Stomach smooth muscle (tissue), 2 donors: ENCODE data around the gene UBL5.
"Not testable (repeated sequence)": the region's sequence is repeated elsewhere in the genome, so short reads cannot be mapped to it uniquely, and the experiment has no call there.

ENCODE experiments used
- H3K27ac ChIP-seq: one replicate; pipeline ENCODE4 v1.7.0; 2013; ENCODE audit warnings: mild to moderate bottlenecking, low read length, inconsistent platforms
- H3K27me3 ChIP-seq, 2 donors: one replicate each; pipeline ENCODE4 v1.7.0; 2013; ENCODE audit warnings: low read length in 2 of 2; ENCODE audit not compliant: insufficient read depth in 2 of 2, control insufficient read depth in 1 of 2
- H3K36me3 ChIP-seq, 2 donors: one replicate each; pipeline ENCODE4 v1.7.0; 2013; ENCODE audit warnings: low read length in 2 of 2; ENCODE audit not compliant: control insufficient read depth in 2 of 2, insufficient read depth in 2 of 2
- H3K4me1 ChIP-seq: one replicate; pipeline ENCODE4 v1.7.0; 2013; ENCODE audit warnings: low read length; ENCODE audit not compliant: control insufficient read depth, insufficient read depth
- H3K4me3 ChIP-seq, 2 donors: one replicate each; pipeline ENCODE4 v1.7.0; 2013; ENCODE audit warnings: low read length in 2 of 2
- H3K9ac ChIP-seq, 2 donors: one replicate each; pipeline ENCODE4 v1.7.0; 2013; ENCODE audit warnings: low read length in 2 of 2, mild to moderate bottlenecking in 1 of 2
- H3K9me3 ChIP-seq, 2 donors: one replicate each; pipeline ENCODE4 v1.7.0; 2013; ENCODE audit warnings: low read length in 2 of 2; ENCODE audit not compliant: control insufficient read depth in 2 of 2
- donor health status: healthy.
- donor health status: Pancreatic carcinoma.

The UBL5 gene

DNA sequence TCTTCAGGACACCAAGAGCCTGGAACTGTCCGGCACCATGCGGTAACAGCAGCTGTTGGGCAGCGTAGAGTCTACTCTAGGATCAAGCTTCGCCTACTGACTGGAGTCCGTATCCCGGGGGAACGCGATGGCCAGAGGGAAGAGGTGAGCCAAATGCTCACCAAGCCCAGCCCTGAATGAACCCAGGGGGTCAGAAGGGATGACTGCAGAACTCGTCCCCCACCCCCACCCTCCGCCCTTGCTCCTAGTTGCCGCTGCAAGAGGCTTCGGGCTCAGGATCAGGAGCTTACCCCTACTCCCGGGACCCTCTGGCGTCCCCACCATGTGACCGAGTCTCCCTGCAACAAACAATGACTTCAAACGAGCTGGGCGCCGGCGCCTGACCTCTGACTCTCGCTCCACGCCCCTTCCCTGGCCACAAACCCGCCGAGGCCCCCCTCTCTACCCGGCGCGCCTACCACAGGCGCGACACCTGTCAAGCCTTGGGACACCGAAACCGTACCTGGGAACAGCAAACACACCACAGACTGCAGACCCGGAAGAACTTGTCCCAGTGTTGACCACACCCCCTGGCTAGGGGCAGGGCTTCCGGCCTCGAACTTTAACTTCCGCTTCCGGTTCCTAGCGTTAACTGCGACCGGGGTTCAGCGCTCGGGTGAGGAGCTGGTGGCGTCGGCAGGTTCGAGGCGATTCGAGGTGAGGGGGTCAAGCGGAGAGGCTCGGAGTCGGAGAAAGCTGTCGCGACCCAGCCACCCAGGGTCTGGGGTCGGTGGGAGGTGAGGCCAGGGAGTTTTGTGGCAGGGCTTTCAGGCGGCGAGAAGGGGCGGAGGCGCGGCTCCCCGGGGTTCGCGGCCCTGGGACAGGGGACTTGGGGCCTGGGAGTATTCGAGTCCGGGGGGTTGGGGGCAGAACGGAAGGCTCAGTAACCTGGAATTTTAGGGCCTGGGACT is at the start of gene UBL5:
Gene UBL5 (plus strand): TSS at position 630 of the 950 bp plus-strand sequence. CDS start 420 bp downstream, outside the sequence.
- Histone ChIP-seq H3K36me3 (peaks cover 0 to 5% of the 10 kb centered on the region in 2 donors), H3K27ac (peak within 1 kb of the TSS; percentile 70), H3K4me1 (peaks cover 20% of the 10 kb centered on the region), H3K4me3 (peak within 1 kb of the TSS; percentile 86 to 95), H3K9ac (peak within 1 kb of the TSS; percentile 86 to 92), H3K27me3 (no peaks in the 10 kb centered on the region), H3K9me3 (no peaks in the 10 kb centered on the region)

DNA sequence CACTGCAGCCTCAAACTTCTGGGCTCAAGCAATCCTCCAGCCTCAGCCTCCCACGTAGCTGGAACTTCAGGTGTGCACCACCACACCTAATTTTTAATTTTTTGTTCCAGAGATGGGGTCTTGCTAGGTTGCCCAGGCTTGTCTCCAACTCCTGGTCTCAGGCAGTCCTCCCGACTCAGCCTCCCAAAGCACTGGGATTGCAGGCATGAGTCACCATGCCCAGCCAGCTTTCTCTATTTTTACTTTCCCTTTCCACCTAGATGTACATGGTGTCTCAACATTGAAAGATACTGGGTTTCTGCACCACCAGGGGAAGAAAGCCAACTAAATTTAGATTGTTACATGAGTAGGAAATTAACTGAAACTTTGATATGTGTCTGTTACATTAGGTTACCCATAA is 45.4 kb upstream of the UBL5 start:
- Histone ChIP-seq H3K4me1 (peaks cover 11% of the 10 kb centered on the region), H3K27me3 (no peaks in the 10 kb centered on the region), H3K4me3 (no peak overlapping the region), H3K36me3 (no peaks in the 10 kb centered on the region), H3K27ac (no peak overlapping the region), H3K9ac (no peak overlapping the region), H3K9me3 (no peaks in the 10 kb centered on the region)

DNA sequence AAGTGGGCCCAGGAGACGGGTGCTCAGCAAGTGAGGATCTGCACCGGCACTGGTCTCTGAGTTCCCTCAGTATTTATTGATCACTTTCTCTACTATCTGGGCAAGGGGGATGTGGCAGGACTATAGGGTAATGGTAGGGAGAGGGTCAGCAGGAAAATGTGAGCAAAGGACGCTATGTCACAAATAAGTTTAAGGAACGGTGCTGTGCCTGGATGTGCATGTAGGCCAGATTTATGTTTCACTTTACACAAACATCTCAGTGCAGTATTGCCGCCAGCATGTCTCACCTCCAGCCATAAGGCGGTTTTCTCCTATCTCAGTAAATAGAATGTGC is 43.6 kb upstream of the UBL5 start:
- H3K4me3 ChIP-seq, H3K36me3 ChIP-seq, H3K9me3 ChIP-seq, H3K9ac ChIP-seq, H3K27ac ChIP-seq, H3K27me3 ChIP-seq: not testable (repeated sequence)
- peaks cover 13% of the 10 kb centered on the region for H3K4me1 ChIP-seq

DNA sequence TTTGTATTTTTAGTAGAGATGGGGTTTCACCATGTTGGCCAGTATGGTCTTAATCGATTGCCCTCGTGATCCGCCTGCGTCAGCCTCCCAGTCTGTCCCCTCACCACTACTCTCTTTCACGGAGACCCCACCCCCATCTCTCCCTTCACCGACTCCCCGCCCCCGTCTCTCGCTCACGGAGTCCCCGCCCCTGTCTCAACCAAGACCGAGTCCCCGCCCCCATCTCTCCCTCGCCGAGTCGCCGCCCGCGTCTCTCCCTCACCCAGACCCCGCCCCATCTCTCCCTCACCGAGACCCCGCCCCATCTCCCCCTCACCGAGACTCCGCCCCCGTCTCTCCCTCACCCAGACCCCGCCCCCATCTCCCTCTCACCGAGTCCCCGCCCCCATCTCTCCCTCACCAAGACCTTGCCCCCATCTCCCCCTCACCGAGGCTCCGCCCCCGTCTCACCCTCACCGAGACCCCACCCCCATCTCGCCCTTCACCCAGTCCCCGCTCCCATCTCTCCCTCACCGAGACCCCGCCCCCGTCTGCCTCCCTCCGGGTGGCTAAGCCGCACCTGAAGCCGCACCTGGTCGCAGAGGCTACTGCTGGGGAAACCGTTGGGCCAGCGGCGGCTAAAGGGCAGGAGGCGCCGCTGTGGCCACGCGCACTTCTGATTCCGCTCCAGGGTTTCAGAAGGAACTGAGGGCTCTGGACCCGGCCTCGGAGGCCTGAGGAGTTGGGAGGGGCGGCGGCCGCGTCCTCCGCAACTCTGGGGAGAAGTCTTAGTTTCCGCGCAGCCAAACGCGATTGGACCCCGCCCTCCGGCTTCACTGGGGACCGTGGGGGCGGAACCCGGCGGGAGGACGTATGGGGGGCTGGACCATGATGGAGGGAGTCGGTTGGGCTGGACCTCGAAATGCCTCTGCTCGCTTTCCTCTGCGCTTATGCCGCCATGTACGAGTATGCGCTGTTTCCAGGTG is 42.1 kb upstream of the UBL5 start:
- peak overlapping the region; percentile 80 to 89 for H3K9ac ChIP-seq
- no peaks in the 10 kb centered on the region for H3K36me3 ChIP-seq
- no peaks in the 10 kb centered on the region for H3K27me3 ChIP-seq
- H3K4me3 ChIP-seq: peak overlapping the region; percentile 83 to 85
- peaks cover 22% of the 10 kb centered on the region for H3K4me1 ChIP-seq
- peak overlapping the region; percentile 98 for H3K27ac ChIP-seq
- H3K9me3 ChIP-seq: no peaks in the 10 kb centered on the region

DNA sequence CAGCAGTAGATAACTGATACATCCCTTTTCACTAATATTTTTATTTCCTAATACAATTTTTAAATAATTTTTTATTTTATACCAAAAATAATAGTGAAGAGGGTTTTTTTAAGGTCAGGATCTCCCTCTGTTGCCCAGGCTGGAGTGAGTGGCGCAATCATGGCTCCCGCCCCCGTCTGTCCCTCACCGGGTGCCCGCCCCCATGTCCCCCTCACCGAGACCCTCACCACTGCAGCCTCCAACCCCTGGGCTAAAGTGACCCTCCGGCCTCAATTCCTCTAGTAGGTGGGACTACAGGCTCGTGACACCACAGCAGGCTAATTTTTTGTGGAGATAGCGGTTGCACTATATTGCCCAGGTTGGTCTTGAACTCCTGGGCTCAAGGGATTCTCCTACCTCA is 41.4 kb upstream of the UBL5 start:
- Histone ChIP-seq H3K4me3 (peak overlapping the region; percentile 83 to 85), H3K27ac (peak overlapping the region; percentile 98), H3K27me3 (no peaks in the 10 kb centered on the region), H3K4me1 (peaks cover 27% of the 10 kb centered on the region), H3K9me3 (no peaks in the 10 kb centered on the region), H3K36me3 (no peaks in the 10 kb centered on the region), H3K9ac (peak overlapping the region in 1 of 2 donors; percentile 89)

DNA sequence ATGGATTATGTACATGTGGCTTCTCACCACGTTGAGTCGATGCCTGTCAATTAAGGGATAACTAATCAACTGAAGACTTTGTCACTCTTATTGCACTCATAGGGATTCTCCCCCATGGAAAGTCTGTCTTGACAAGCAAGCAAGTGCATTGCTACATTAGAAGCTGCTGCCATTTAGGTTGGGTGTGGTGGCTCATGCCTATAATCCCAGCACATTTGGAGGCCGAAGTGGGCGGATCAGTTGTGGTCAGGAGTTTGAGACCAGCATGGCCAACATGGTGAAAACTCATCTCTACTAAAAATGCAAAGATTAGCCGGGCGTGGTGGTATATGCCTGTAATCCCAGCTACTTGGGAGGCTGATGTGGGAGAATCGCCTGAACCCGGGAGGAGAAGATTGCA is 40.9 kb upstream of the UBL5 start:
- Histone ChIP-seq H3K9ac (no peak overlapping the region), H3K27ac (peak overlapping the region; percentile 98)

DNA sequence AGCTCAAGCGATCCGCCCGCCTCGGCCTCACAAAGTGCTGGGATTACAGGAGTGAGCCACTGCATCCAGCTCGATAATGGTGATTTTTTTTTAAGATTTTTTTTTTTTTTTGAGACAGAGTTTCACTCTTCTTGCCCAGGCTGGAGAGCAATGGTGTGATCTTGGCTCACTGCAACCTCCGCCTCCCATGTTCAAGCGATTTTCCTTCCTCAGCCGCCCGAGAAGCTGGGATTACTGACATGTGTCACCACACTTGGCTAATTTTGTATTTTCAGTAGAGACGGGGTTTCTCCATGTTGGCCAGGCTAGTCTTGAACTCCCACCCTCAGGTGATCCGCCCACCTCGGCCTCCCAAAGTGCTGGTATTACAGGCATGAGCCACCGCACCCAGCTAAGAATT is 39.1 kb upstream of the UBL5 start:
- peak overlapping the region; percentile 79 for H3K27ac ChIP-seq
- not testable (repeated sequence) for H3K4me3 ChIP-seq, H3K9ac ChIP-seq, H3K27me3 ChIP-seq, H3K9me3 ChIP-seq, H3K36me3 ChIP-seq
- peaks cover 35% of the 10 kb centered on the region for H3K4me1 ChIP-seq

More for the DNA sequence above, 40.9 kb upstream of the UBL5 start:
- H3K9me3 ChIP-seq: no peaks in the 10 kb centered on the region
- H3K4me3 ChIP-seq: peak overlapping the region; percentile 83 to 85
- H3K36me3 ChIP-seq: no peaks in the 10 kb centered on the region
- no peaks in the 10 kb centered on the region for H3K27me3 ChIP-seq
- H3K4me1 ChIP-seq: peaks cover 30% of the 10 kb centered on the region

DNA sequence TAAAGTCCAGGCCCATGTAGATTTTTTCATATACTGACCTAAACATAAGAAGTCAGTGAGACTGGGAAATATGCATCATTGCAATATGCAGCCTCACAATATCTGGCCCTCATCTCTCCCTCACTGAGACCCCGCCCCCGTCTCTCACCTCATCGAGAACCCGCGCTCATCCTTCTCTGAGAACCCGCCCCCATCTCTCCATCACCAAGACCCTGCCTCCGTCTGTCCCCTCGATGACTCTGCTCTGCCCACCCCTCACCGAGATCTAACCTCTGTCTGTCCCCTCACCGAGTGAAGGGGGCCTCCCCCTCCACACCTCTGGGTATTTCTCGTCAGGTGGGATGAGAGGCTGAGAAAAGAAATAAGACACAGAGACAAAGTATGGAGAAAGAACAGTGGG is 38.7 kb upstream of the UBL5 start:
- Histone ChIP-seq H3K4me1 (peaks cover 34% of the 10 kb centered on the region), H3K9me3 (no peaks in the 10 kb centered on the region), H3K27ac (peak overlapping the region; percentile 79), H3K27me3 (no peaks in the 10 kb centered on the region), H3K4me3 (no peak overlapping the region), H3K9ac (peak overlapping the region; percentile 29 to 53), H3K36me3 (no peaks in the 10 kb centered on the region)

DNA sequence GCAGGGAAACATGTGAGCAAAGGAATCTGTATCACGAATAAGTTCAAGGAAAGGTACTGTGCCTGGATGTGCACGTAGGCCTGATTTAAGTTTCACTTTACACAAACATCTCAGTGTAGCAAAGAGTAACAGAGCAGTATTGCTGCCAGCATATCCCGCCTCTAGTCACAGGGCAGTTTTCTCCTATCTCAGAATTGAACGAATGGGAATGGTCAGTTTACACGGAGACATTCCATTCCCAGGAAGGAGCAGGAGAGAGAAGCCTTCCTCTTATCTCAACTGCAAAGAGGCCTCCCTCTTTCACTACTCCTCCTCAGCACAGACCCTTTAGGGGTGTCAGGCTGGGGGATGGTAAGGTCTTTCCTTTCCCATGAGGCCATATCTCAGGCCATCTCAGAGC is 38.1 kb upstream of the UBL5 start:
- not testable (repeated sequence) for H3K9me3 ChIP-seq, H3K27me3 ChIP-seq, H3K4me3 ChIP-seq, H3K36me3 ChIP-seq
- Histone ChIP-seq H3K9ac (peak overlapping the region; percentile 29 to 53), H3K27ac (peak overlapping the region; percentile 79), H3K4me1 (peaks cover 30% of the 10 kb centered on the region)

DNA sequence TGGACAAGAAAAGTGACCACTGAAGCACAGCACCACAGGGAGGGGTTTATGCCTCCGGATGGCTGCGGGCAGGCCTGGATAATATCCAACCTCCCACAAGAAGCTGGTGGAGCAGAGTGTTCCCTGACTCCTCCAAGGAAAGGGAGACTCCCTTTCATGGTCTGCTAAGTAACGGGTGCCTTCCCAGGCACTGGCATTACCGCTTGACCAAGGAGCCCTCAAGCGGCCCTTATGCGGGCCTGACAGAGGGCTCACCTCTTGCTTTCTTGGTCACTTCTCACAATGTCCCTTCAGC is 36.7 kb upstream of the UBL5 start:
- not testable (repeated sequence) for H3K36me3 ChIP-seq, H3K27me3 ChIP-seq, H3K9me3 ChIP-seq
- H3K4me3 ChIP-seq: peak overlapping the region; percentile 55 to 71
- peaks cover 30% of the 10 kb centered on the region for H3K4me1 ChIP-seq
- H3K27ac ChIP-seq: peak overlapping the region; percentile 69
- H3K9ac ChIP-seq: peak overlapping the region; percentile 63 to 66
